GM12878 (cell line): ENCODE measurements around the gene ADCY2.

Experiments
- CEBPB ChIP-seq, 2 experiments: fragments of 150-350 bp in 1 of 2; IDR thresholded peaks; 2 replicates each; pipeline ENCODE4 v1.6.1; 2012 to 2014; ENCODE audit warnings: low read depth in 2 of 2, low read length in 2 of 2, borderline replicate concordance in 1 of 2, inconsistent platforms in 1 of 2
- CTCF ChIP-seq, 3 experiments: IDR thresholded peaks in 2 of 3; conservative IDR thresholded peaks in 1 of 3; 2 replicates each; pipeline ENCODE4 v1.5.1; 2011; ENCODE audit warnings: low read depth in 3 of 3, low read length in 3 of 3, mild to moderate bottlenecking in 3 of 3, control low read depth in 2 of 3, moderate library complexity in 2 of 3, inconsistent platforms in 1 of 3, mixed read lengths in 1 of 3; ENCODE audit not compliant: control insufficient read depth in 2 of 3, insufficient read depth in 1 of 3; ENCODE audit errors: extremely low read depth in 1 of 3
- HDAC6 ChIP-seq: fragments of 200-600 bp; sonication (generic); IDR thresholded peaks from one replicate; pipeline ENCODE4 v1.8.0; 2017; ENCODE audit warnings: antibody characterized with exemption; ENCODE audit not compliant: unreplicated experiment
- MYC ChIP-seq: IDR thresholded peaks from 2 replicates; pipeline ENCODE4 v1.6.1; 2011; ENCODE audit warnings: mild to moderate bottlenecking, low read length, moderate library complexity, inconsistent platforms; ENCODE audit not compliant: insufficient read depth, insufficient replicate concordance, insufficient read length, severe bottlenecking
- NFYB ChIP-seq: IDR thresholded peaks from 2 replicates; pipeline ENCODE4 v1.6.1; 2011; ENCODE audit warnings: low read depth, mild to moderate bottlenecking, low read length, improper control_type of control experiment, moderate library complexity; ENCODE audit not compliant: insufficient read depth
- POU2F2 ChIP-seq: IDR thresholded peaks from 3 replicates; pipeline ENCODE4 v1.6.1; 2011; ENCODE audit warnings: low read depth, mild to moderate bottlenecking, low read length, borderline replicate concordance
- RAD51 ChIP-seq: fragments of 450-650 bp; IDR thresholded peaks from 2 replicates; pipeline ENCODE4 v1.6.1; 2016; ENCODE audit warnings: moderate library complexity, mild to moderate bottlenecking, inconsistent platforms
- RBBP5 ChIP-seq: fragments of 200-600 bp; sonication (generic); conservative IDR thresholded peaks from 2 replicates; pipeline ENCODE4 v1.6.1; 2016
- ZBTB11 ChIP-seq: fragments of 450-650 bp; formaldehyde crosslinking; IDR thresholded peaks from 2 replicates; pipeline ENCODE4 v1.5.0; 2022; ENCODE audit warnings: mild to moderate bottlenecking, missing genetic modification characterization

GRCh38 chr5:7494481-7495130 lies 98.7 kb downstream of the ADCY2 start:
- TF ChIP-seq ZBTB11 (CRISPR knock-in tag) (no peak), MYC (no peak), CTCF (IDR thresholded peaks at IDR 0.05 in 2 of 3, conservative IDR thresholded peaks at IDR 0.05 in 1 of 3; ENCODE audit: control insufficient read depth in 2 of 3, extremely low read depth in 1 of 3, insufficient read depth in 1 of 3, low read depth in 3 of 3, low read length in 3 of 3) (no peak), HDAC6 (no peak), CEBPB (IDR thresholded peaks at IDR 0.05; ENCODE audit: borderline replicate concordance in 1 of 2, low read depth in 2 of 2, low read length in 2 of 2) (no peak), POU2F2 (no peak), RAD51 (no peak), RBBP5 (no peak), NFYB (no peak)
